ENCODE data around the gene RIC1.

RIC1 gene

DNA sequence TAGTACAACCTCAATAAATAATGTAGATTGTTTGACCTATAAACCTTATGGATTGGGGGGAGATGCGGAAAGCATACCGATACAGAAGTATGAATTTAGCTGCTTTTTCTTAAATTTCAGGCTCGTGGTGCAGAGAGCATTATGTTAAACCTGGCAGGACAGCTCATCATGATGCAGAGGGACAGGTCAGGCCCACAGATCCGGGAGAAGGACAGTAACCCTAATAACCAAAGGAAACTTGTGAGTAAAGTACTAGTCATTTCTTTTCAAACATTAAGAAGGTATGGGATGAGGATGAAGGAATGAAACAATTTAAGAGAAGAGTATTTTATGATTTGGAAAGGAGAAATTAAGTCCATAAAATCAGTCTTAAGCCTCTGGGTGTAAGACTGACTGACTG is 133.5 kb downstream of the RIC1 start:
- no peaks in the 10 kb centered on the region for H4K20me1 ChIP-seq (ENCODE audit: insufficient read depth)
- no peaks in the 10 kb centered on the region; the same call in 1 of the 2 replicates for H3K79me2 ChIP-seq (ENCODE audit: insufficient read depth, low read depth)
- H3K4me1 ChIP-seq (ENCODE audit: low read depth, poor library complexity, severe bottlenecking): peaks cover 86% of the 10 kb centered on the region
- H3K27ac ChIP-seq: peak overlapping the region; percentile 97; the same call in 1 of the 2 replicates
- H3K4me3 ChIP-seq (IDR thresholded peaks at IDR 0.05; ENCODE audit: insufficient read depth, low read depth, low read length): no peak overlapping the region
- peak overlapping the region; percentile 72; the same call in 1 of the 2 replicates for H3K4me2 ChIP-seq
- TF ChIP-seq, protein P1, sequence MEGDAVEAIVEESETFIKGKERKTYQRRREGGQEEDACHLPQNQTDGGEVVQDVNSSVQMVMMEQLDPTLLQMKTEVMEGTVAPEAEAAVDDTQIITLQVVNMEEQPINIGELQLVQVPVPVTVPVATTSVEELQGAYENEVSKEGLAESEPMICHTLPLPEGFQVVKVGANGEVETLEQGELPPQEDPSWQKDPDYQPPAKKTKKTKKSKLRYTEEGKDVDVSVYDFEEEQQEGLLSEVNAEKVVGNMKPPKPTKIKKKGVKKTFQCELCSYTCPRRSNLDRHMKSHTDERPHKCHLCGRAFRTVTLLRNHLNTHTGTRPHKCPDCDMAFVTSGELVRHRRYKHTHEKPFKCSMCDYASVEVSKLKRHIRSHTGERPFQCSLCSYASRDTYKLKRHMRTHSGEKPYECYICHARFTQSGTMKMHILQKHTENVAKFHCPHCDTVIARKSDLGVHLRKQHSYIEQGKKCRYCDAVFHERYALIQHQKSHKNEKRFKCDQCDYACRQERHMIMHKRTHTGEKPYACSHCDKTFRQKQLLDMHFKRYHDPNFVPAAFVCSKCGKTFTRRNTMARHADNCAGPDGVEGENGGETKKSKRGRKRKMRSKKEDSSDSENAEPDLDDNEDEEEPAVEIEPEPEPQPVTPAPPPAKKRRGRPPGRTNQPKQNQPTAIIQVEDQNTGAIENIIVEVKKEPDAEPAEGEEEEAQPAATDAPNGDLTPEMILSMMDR (conservative IDR thresholded peaks at IDR 0.05; ENCODE audit: low read depth, low read length): no peak
- no peak overlapping the region for H3K9ac ChIP-seq
- H2AFZ ChIP-seq (ENCODE audit: low read depth): no peak overlapping the region
- no peaks in the 10 kb centered on the region for H3K27me3 ChIP-seq (ENCODE audit: insufficient read depth, low read depth)
- peaks cover 10% of the 10 kb centered on the region; the same call in 1 of the 2 replicates for H3K36me3 ChIP-seq (ENCODE audit: insufficient read depth)

DNA sequence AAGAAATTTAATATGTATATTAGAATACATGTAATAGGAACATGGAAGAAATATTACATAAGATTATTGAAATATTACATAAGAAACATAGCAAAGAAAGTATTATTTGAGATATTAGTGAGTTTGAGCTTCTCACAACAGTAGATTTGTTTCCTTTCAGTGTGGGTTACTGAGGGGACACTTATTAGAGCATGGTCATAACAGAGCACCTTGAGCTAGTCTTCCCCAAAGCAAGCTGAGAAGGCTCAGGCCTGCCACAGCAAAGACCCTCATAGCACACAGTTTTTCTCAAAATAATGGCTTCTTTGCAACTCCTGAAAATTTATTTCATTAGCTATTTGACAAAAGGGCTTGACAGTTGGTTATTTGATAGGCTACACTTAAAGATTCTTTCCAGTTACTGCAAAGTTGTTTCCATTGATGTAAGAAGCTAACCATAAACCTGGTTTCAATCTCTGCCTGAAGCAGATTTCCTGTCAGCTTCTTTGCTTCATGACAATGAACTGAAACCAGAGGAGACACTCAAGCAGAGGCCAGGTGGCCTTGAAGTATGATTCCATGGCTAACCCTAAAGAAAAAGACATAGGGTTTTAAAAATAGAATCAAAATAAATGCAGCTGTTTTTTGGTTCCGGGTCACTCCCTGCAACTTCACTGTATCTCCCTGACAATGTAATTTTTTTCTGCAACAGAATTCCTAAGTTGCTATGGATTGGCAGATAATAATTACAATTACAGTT is 135.4 kb downstream of the RIC1 start:
- Histone ChIP-seq H3K27me3 (ENCODE audit: insufficient read depth, low read depth) (no peaks in the 10 kb centered on the region), H3K9ac (peak overlapping the region; percentile 51), H3K4me3 (IDR thresholded peaks at IDR 0.05; ENCODE audit: insufficient read depth, low read depth, low read length) (no peak overlapping the region), H4K20me1 (ENCODE audit: insufficient read depth) (no peaks in the 10 kb centered on the region), H3K4me1 (ENCODE audit: low read depth, poor library complexity, severe bottlenecking) (peaks cover 98% of the 10 kb centered on the region), H3K79me2 (ENCODE audit: insufficient read depth, low read depth) (no peaks in the 10 kb centered on the region; the same call in 1 of the 2 replicates), H3K36me3 (ENCODE audit: insufficient read depth) (peaks cover 10% of the 10 kb centered on the region; the same call in 1 of the 2 replicates), H3K27ac (peak overlapping the region; percentile 97), H3K4me2 (peak overlapping the region; percentile 72), H2AFZ (ENCODE audit: low read depth) (no peak overlapping the region)
- TF ChIP-seq, protein P1 (conservative IDR thresholded peaks at IDR 0.05; ENCODE audit: low read depth, low read length): no peak

DNA sequence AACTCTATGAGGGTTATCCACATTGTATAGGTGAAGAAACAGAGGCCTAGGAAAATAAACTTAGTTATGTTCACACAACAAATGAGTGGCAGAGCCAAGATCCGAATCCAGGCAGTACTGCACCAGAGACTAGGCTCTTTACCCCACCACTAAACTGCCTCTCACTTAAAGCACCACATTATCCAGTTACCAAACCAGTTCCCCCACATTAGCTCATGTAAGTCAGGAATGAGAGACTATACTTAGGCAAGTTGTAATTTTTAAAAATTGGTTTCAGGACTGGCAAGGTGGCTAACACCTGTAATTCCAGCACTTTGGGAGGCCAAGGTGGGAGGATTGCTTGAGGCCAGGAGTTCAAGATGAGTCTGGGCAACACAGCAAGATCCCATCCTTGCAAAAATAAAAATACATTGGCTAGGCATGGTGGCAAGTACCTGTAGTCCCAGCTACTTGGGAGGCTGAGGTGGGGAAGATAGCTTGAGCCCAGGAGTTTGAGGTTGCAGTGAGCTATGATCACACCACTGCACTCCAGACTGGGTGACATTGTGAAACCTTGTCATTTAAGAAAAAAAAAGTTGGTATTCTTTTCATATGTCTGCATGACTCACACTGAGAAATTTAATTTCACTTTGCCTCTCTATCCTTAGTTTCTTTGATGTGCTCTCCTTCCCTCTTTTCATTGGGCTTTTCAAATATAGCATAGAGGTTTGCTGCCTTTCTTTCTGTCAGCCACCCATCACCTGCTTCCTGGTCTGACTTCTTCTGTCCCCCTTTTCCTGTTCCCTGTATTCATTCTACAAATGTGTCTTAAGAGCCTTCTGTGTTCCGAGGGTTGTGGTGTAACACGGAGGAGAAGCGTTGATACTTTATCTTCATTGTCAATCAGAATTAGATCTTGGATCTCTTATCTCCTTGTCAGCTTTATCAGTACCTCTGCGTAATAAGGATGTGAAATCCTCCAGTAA is 139.3 kb downstream of the RIC1 start:
- TF ChIP-seq, protein P1 (conservative IDR thresholded peaks at IDR 0.05; ENCODE audit: low read depth, low read length): no peak
- no peak overlapping the region for H2AFZ ChIP-seq (ENCODE audit: low read depth)
- H3K4me3 ChIP-seq (IDR thresholded peaks at IDR 0.05; ENCODE audit: insufficient read depth, low read depth, low read length): no peak overlapping the region
- H4K20me1 ChIP-seq (ENCODE audit: insufficient read depth): no peaks in the 10 kb centered on the region
- H3K4me2 ChIP-seq: peak overlapping the region; percentile 62
- H3K79me2 ChIP-seq (ENCODE audit: insufficient read depth, low read depth): no peaks in the 10 kb centered on the region; the same call in 1 of the 2 replicates
- H3K27ac ChIP-seq: peak overlapping the region; percentile 72
- peak overlapping the region; percentile 22; the same call in 1 of the 2 replicates for H3K9ac ChIP-seq
- peaks cover 95% of the 10 kb centered on the region for H3K4me1 ChIP-seq (ENCODE audit: low read depth, poor library complexity, severe bottlenecking)
- no peaks in the 10 kb centered on the region for H3K27me3 ChIP-seq (ENCODE audit: insufficient read depth, low read depth)
- 0 out of 2 replicates have a peak, but pooled peaks cover 10% of the 10 kb centered on the region for H3K36me3 ChIP-seq (ENCODE audit: insufficient read depth)

- Histone ChIP-seq H3K4me2 (peak overlapping the region; percentile 6; the same call in 1 of the 2 replicates), H3K4me3 (IDR thresholded peaks at IDR 0.05; ENCODE audit: insufficient read depth, low read depth, low read length) (no peak overlapping the region), H3K27me3 (ENCODE audit: insufficient read depth, low read depth) (no peaks in the 10 kb centered on the region), H3K27ac (no peak overlapping the region; the same call in 1 of the 2 replicates), H3K36me3 (ENCODE audit: insufficient read depth) (no peaks in the 10 kb centered on the region; the same call in 1 of the 2 replicates), H4K20me1 (ENCODE audit: insufficient read depth) (no peaks in the 10 kb centered on the region), H3K4me1 (ENCODE audit: low read depth, poor library complexity, severe bottlenecking) (peaks cover 86% of the 10 kb centered on the region), H3K9ac (no peak overlapping the region), H2AFZ (ENCODE audit: low read depth) (no peak overlapping the region), H3K79me2 (ENCODE audit: insufficient read depth, low read depth) (no peaks in the 10 kb centered on the region)
- TF ChIP-seq, protein P1 (conservative IDR thresholded peaks at IDR 0.05; ENCODE audit: low read depth, low read length): no peak
These were observed 144.6 kb downstream of the RIC1 start for GRCh38 chr9:5773324-5773999.

Data from KMS-11 (cell line).